Measurements from ENCODE around the gene SS18L1.

Gene SS18L1

DNA sequence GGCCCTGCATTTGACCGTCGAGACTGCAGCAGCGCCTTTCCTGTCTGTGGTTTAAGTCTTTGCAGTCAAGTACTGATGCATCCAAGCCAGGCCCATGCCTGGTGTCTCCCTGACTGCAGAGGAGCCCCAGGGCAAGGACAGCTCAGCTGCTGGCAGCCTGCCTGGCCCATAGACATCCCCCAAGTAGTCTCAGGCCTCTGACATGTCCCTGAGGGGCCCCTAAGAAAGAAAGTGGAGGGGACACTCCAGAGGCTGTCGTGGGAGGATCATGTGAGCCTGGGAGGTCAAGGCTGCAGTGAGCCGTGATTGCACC is 58.5 kb downstream of the SS18L1 start:
- TF ChIP-seq GLIS3 (CRISPR knock-in tag; IDR thresholded peaks at IDR 0.05) (no peak), TOX (CRISPR knock-in tag; IDR thresholded peaks at IDR 0.05; ENCODE audit: borderline replicate concordance) (no peak), ZNF8 (CRISPR knock-in tag; IDR thresholded peaks at IDR 0.05) (no peak), ZNF565 (CRISPR knock-in tag; conservative IDR thresholded peaks at IDR 0.05; ENCODE audit: low read depth) (no peak), ESRRG (CRISPR knock-in tag; IDR thresholded peaks at IDR 0.05) (no peak), PPARA (CRISPR knock-in tag; IDR thresholded peaks at IDR 0.05; ENCODE audit: borderline replicate concordance) (no peak), OSR1 (CRISPR knock-in tag; IDR thresholded peaks at IDR 0.05) (no peak), ZC3H10 (CRISPR knock-in tag; IDR thresholded peaks at IDR 0.05) (no peak), BACH2 (CRISPR knock-in tag; IDR thresholded peaks at IDR 0.05; ENCODE audit: borderline replicate concordance) (no peak), ZNF70 (CRISPR knock-in tag; IDR thresholded peaks at IDR 0.05) (no peak), CSDC2 (CRISPR knock-in tag; IDR thresholded peaks at IDR 0.05) (no peak), SNAI2 (CRISPR knock-in tag; IDR thresholded peaks at IDR 0.05) (no peak), ARNTL (CRISPR knock-in tag; IDR thresholded peaks at IDR 0.05; ENCODE audit: borderline replicate concordance, low read depth) (no peak), ISL1 (CRISPR knock-in tag; IDR thresholded peaks at IDR 0.05) (no peak), TCF4 (CRISPR knock-in tag; IDR thresholded peaks at IDR 0.05; ENCODE audit: borderline replicate concordance) (no peak), ZFP3 (CRISPR knock-in tag; IDR thresholded peaks at IDR 0.05) (no peak)
- TF ChIP-seq, protein P1, sequence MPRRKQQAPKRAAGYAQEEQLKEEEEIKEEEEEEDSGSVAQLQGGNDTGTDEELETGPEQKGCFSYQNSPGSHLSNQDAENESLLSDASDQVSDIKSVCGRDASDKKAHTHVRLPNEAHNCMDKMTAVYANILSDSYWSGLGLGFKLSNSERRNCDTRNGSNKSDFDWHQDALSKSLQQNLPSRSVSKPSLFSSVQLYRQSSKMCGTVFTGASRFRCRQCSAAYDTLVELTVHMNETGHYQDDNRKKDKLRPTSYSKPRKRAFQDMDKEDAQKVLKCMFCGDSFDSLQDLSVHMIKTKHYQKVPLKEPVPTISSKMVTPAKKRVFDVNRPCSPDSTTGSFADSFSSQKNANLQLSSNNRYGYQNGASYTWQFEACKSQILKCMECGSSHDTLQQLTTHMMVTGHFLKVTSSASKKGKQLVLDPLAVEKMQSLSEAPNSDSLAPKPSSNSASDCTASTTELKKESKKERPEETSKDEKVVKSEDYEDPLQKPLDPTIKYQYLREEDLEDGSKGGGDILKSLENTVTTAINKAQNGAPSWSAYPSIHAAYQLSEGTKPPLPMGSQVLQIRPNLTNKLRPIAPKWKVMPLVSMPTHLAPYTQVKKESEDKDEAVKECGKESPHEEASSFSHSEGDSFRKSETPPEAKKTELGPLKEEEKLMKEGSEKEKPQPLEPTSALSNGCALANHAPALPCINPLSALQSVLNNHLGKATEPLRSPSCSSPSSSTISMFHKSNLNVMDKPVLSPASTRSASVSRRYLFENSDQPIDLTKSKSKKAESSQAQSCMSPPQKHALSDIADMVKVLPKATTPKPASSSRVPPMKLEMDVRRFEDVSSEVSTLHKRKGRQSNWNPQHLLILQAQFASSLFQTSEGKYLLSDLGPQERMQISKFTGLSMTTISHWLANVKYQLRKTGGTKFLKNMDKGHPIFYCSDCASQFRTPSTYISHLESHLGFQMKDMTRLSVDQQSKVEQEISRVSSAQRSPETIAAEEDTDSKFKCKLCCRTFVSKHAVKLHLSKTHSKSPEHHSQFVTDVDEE (CRISPR knock-in tag; IDR thresholded peaks at IDR 0.05) = no peak
- TF ChIP-seq, protein P2, sequence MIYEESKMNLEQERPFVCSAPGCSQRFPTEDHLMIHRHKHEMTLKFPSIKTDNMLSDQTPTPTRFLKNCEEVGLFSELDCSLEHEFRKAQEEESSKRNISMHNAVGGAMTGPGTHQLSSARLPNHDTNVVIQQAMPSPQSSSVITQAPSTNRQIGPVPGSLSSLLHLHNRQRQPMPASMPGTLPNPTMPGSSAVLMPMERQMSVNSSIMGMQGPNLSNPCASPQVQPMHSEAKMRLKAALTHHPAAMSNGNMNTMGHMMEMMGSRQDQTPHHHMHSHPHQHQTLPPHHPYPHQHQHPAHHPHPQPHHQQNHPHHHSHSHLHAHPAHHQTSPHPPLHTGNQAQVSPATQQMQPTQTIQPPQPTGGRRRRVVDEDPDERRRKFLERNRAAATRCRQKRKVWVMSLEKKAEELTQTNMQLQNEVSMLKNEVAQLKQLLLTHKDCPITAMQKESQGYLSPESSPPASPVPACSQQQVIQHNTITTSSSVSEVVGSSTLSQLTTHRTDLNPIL (CRISPR knock-in tag; IDR thresholded peaks at IDR 0.05; ENCODE audit: low read depth) = no peak
- TF ChIP-seq, protein P3, sequence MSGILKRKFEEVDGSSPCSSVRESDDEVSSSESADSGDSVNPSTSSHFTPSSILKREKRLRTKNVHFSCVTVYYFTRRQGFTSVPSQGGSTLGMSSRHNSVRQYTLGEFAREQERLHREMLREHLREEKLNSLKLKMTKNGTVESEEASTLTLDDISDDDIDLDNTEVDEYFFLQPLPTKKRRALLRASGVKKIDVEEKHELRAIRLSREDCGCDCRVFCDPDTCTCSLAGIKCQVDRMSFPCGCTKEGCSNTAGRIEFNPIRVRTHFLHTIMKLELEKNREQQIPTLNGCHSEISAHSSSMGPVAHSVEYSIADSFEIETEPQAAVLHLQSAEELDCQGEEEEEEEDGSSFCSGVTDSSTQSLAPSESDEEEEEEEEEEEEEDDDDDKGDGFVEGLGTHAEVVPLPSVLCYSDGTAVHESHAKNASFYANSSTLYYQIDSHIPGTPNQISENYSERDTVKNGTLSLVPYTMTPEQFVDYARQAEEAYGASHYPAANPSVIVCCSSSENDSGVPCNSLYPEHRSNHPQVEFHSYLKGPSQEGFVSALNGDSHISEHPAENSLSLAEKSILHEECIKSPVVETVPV (CRISPR knock-in tag; IDR thresholded peaks at IDR 0.05) = no peak
- TF ChIP-seq, protein P4, sequence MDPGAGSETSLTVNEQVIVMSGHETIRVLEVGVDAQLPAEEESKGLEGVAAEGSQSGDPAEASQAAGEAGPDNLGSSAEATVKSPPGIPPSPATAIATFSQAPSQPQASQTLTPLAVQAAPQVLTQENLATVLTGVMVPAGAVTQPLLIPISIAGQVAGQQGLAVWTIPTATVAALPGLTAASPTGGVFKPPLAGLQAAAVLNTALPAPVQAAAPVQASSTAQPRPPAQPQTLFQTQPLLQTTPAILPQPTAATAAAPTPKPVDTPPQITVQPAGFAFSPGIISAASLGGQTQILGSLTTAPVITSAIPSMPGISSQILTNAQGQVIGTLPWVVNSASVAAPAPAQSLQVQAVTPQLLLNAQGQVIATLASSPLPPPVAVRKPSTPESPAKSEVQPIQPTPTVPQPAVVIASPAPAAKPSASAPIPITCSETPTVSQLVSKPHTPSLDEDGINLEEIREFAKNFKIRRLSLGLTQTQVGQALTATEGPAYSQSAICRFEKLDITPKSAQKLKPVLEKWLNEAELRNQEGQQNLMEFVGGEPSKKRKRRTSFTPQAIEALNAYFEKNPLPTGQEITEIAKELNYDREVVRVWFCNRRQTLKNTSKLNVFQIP (CRISPR knock-in tag; IDR thresholded peaks at IDR 0.05; ENCODE audit: borderline replicate concordance, low read depth) = no peak
- no peak for ATAC-seq

DNA sequence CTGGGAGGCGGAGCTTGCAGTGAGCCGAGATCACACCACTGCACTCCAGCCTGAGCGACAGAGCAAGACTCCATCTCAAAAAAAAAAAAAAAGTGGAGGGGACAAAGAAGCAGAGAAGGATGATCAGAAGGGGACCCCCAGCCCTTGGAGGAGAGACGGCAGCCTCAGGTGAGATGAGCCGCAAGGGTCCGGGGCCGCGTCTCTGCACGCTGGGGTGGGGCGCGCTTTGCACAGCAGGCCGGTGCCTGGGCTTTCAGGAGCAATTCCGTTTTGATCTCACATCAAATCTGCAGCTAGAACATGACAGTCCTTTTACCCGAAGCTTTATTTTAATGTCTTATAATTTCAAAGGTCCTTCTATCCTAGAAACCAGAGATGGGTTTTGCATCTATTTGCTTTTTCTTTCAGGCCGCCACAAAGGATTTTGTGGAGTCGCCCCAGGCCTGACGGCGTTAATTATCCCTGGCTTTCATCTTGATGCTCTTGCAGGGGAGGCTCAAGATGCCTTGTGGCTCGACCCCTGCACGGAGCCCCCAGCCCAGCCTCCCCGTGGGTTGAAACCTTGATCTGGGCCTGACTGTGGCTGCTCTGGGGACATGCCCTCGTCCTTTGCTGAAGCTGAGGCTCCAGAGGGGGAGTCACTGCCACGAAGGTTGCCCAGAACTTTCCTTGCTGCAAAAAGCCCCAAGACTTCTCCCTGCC is 59.3 kb downstream of the SS18L1 start:
- TF ChIP-seq SNAI2 (CRISPR knock-in tag; IDR thresholded peaks at IDR 0.05) (no peak), RARB (CRISPR knock-in tag; IDR thresholded peaks at IDR 0.05) (no peak), TOX (CRISPR knock-in tag; IDR thresholded peaks at IDR 0.05; ENCODE audit: borderline replicate concordance) (no peak), ZC3H10 (CRISPR knock-in tag; IDR thresholded peaks at IDR 0.05) (no peak), BACH2 (CRISPR knock-in tag; IDR thresholded peaks at IDR 0.05; ENCODE audit: borderline replicate concordance) (no peak), ESRRG (CRISPR knock-in tag; IDR thresholded peaks at IDR 0.05) (no peak), ISL1 (CRISPR knock-in tag; IDR thresholded peaks at IDR 0.05) (no peak), ARNTL (CRISPR knock-in tag; IDR thresholded peaks at IDR 0.05; ENCODE audit: borderline replicate concordance, low read depth) (no peak), ZFP30 (CRISPR knock-in tag; IDR thresholded peaks at IDR 0.05) (no peak)
- TF ChIP-seq, protein P1 (CRISPR knock-in tag; IDR thresholded peaks at IDR 0.05) = no peak
- TF ChIP-seq, protein P4 (CRISPR knock-in tag; IDR thresholded peaks at IDR 0.05; ENCODE audit: borderline replicate concordance, low read depth) = no peak
- TF ChIP-seq, protein P5, sequence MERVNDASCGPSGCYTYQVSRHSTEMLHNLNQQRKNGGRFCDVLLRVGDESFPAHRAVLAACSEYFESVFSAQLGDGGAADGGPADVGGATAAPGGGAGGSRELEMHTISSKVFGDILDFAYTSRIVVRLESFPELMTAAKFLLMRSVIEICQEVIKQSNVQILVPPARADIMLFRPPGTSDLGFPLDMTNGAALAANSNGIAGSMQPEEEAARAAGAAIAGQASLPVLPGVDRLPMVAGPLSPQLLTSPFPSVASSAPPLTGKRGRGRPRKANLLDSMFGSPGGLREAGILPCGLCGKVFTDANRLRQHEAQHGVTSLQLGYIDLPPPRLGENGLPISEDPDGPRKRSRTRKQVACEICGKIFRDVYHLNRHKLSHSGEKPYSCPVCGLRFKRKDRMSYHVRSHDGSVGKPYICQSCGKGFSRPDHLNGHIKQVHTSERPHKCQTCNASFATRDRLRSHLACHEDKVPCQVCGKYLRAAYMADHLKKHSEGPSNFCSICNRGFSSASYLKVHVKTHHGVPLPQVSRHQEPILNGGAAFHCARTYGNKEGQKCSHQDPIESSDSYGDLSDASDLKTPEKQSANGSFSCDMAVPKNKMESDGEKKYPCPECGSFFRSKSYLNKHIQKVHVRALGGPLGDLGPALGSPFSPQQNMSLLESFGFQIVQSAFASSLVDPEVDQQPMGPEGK (CRISPR knock-in tag; IDR thresholded peaks at IDR 0.05; ENCODE audit: borderline replicate concordance) = no peak
- no peak for ATAC-seq

Data from SK-N-SH treated with all-trans-retinoic acid at 6 μM for 48 hours (cell line).